Measurements from ENCODE around the gene KNG1. TPM values are rescaled to one million over a fixed set of nuclear protein-coding genes. Genes with fewer than 3 reads are reported as not detected.
"Not testable (repeated sequence)": the region's sequence is repeated elsewhere in the genome, so short reads cannot be mapped to it uniquely, and the experiment has no call there.

KNG1 gene
- total RNA-seq, 1 experiment from 2014 or later, result not detected

GRCh38 chr3:186710694-186711093 lies 6.5 kb upstream of the KNG1 start:
- not testable (repeated sequence) for DNase-seq (ENCODE audit: low read depth)

GRCh38 chr3:186713499-186713898 lies 3.7 kb upstream of the KNG1 start:
- no peak for DNase-seq (ENCODE audit: low read depth)

- DNase-seq (ENCODE audit: low read depth), result no peak
These were observed 3.0 kb downstream of the KNG1 start for GRCh38 chr3:186719945-186720739.

GRCh38 chr3:186722457-186722856 lies 5.3 kb downstream of the KNG1 start:
- DNase-seq (ENCODE audit: low read depth), result peak; percentile 28

GRCh38 chr3:186724911-186725310 lies 7.8 kb downstream of the KNG1 start:
- no peak for DNase-seq (ENCODE audit: low read depth)

GRCh38 chr3:186732169-186732766 lies 15.1 kb downstream of the KNG1 start:
- no peak for DNase-seq (ENCODE audit: low read depth)

GRCh38 chr3:186742618-186743380 lies 25.6 kb downstream of the KNG1 start:
- no peak for DNase-seq (ENCODE audit: low read depth)

GRCh38 chr3:186743666-186744065 lies 26.5 kb downstream of the KNG1 start:
- no peak for DNase-seq (ENCODE audit: low read depth)

GRCh38 chr3:186746008-186746407 lies 28.8 kb downstream of the KNG1 start:
- peak; percentile 40 for DNase-seq (ENCODE audit: low read depth)

GRCh38 chr3:186750316-186750715 lies 33.2 kb downstream of the KNG1 start:
- DNase-seq (ENCODE audit: low read depth), result no peak

- no peak for DNase-seq (ENCODE audit: low read depth)
These were observed 34.3 kb downstream of the KNG1 start for GRCh38 chr3:186751480-186751879.

- no peak for DNase-seq (ENCODE audit: low read depth)
These were observed 36.8 kb downstream of the KNG1 start for GRCh38 chr3:186754006-186754405.

- DNase-seq (ENCODE audit: low read depth), result no peak
These were observed 37.7 kb downstream of the KNG1 start for GRCh38 chr3:186754871-186755270.

- no peak for DNase-seq (ENCODE audit: low read depth)
These were observed 40.1 kb downstream of the KNG1 start for GRCh38 chr3:186757214-186757613.

GRCh38 chr3:186757686-186758220 lies 40.6 kb downstream of the KNG1 start:
- no peak for DNase-seq (ENCODE audit: low read depth)

GRCh38 chr3:186759231-186759930 lies 42.2 kb downstream of the KNG1 start:
- DNase-seq (ENCODE audit: low read depth), result peak; percentile 28

- DNase-seq (ENCODE audit: low read depth), result peak; percentile 75
These were observed 43.1 kb downstream of the KNG1 start for GRCh38 chr3:186760141-186760833.

- no peak for DNase-seq (ENCODE audit: low read depth)
These were observed 43.8 kb downstream of the KNG1 start for GRCh38 chr3:186760897-186761447.

GRCh38 chr3:186772281-186772694 lies 55.1 kb downstream of the KNG1 start:
- DNase-seq (ENCODE audit: low read depth), result no peak

- DNase-seq (ENCODE audit: low read depth), result peak; percentile 53
These were observed 55.7 kb downstream of the KNG1 start for GRCh38 chr3:186772701-186773417.
